IMR-90 (cell line): Measurements from ENCODE around the gene TRO.

Experiments
- CEBPB ChIP-seq: IDR thresholded peaks from 2 replicates; pipeline ENCODE4 v1.6.1; 2012; ENCODE audit warnings: low read depth, low read length, improper control_type of control experiment
- CHD1 ChIP-seq: IDR thresholded peaks from 2 replicates; pipeline ENCODE4 v1.6.1; 2012; ENCODE audit warnings: low read depth, low read length, improper control_type of control experiment
- CTCF ChIP-seq: conservative IDR thresholded peaks from 2 replicates; pipeline ENCODE4 v1.5.1; 2012; ENCODE audit warnings: mild to moderate bottlenecking, low read depth, low read length, improper control_type of control experiment
- MXI1 ChIP-seq: IDR thresholded peaks from 2 replicates; pipeline ENCODE4 v1.6.1; 2012; ENCODE audit warnings: low read depth, mild to moderate bottlenecking, low read length, moderate library complexity, borderline replicate concordance

- TF ChIP-seq CTCF (no peak), CHD1 (no peak), MXI1 (no peak), CEBPB (no peak)
Observed at GRCh38 chrX:54921427-54922021, 900 bp downstream of the TRO start.
